HCT116 (cell line): ENCODE results near the gene SLC4A4. TPM values are rescaled to one million over a fixed set of nuclear protein-coding genes. Genes with fewer than 3 reads are reported as not detected.

Experiments used
- ATAC-seq: fragments of 200-7000 bp; cut with Tn5 transposase; 2 replicates; pipeline ENCODE4 v1.9.1; 2020; ENCODE audit warnings: mild to moderate bottlenecking, moderate library complexity
- BruUV-seq: library from RNA; stranded (reverse); fragments of 400-500 nt; replicated peaks from 2 replicates; lab custom pipeline; 2021; lab: Mats Ljungman, UMichigan
- CTCF ChIA-PET: fragments of 300-600 bp; sonication (Branson Sonifier 250); formaldehyde crosslinking; loops from one replicate; lab custom pipeline; 2021; ENCODE audit warnings: antibody characterized with exemption; lab: Charles Lee
- POLR2A ChIA-PET: fragments of 300-600, 350-600 bp; sonication (Branson Sonifier 250); formaldehyde crosslinking; loops from one replicate; lab custom pipeline; 2021; ENCODE audit warnings: antibody characterized with exemption; lab: Charles Lee
- RAD21 ChIA-PET, 2 experiments: fragments of 300-600 bp; sonication (Branson Sonifier 250); formaldehyde crosslinking; loops; one replicate each; lab custom pipeline; 2023; ENCODE audit warnings: low total read pairs in 2 of 2; ENCODE audit not compliant: uncharacterized antibody in 2 of 2, unreplicated experiment in 2 of 2, low non-redundant PET in 1 of 2; lab: Charles Lee
- DNase-seq: peaks from one replicate; pipeline ENCODE4 v3.0.0-alpha.2; 2010; ENCODE audit warnings: low read depth, low spot score
- H2AFZ ChIP-seq: fragments of 200-600 bp; shearing (Covaris generic), sonication (generic); 2 replicates; pipeline ENCODE4 v1.6.1; 2017; ENCODE audit warnings: low read depth, mixed run types, mixed read lengths, antibody characterized with exemption, low read length; ENCODE audit not compliant: poor library complexity, severe bottlenecking
- H3K27ac ChIP-seq: 2 replicates; pipeline ENCODE4 v1.5.1; 2012; ENCODE audit warnings: low read depth, low read length
- H3K27me3 ChIP-seq: fragments of 200-600 bp; sonication (generic); 2 replicates; pipeline ENCODE4 v1.6.1; 2016; ENCODE audit warnings: mixed run types, low read length, mixed read lengths; ENCODE audit not compliant: insufficient read depth
- H3K36me3 ChIP-seq, 2 experiments: fragments of 200-500 bp in 1 of 2; fragments of 200-600 bp in 1 of 2; sonication (Bioruptor generic) in 1 of 2; sonication (generic) in 1 of 2; 2 replicates each; pipeline versions ENCODE4 v1.5.1 to v1.6.1; 2014 to 2016; ENCODE audit warnings: low read length in 2 of 2, inconsistent platforms in 1 of 2, mixed read lengths in 1 of 2, mixed run types in 1 of 2; ENCODE audit not compliant: insufficient read depth in 2 of 2, control insufficient read depth in 1 of 2
- H3K4me1 ChIP-seq, 2 experiments: fragments of 200-600 bp in 1 of 2; sonication (generic) in 1 of 2; 2 replicates each; pipeline versions ENCODE4 v1.5.1 to v1.6.1; 2012 to 2017; ENCODE audit warnings: low read length in 2 of 2, inconsistent platforms in 1 of 2, mild to moderate bottlenecking in 1 of 2, mixed read lengths in 1 of 2, mixed run types in 1 of 2, moderate library complexity in 1 of 2; ENCODE audit not compliant: insufficient read depth in 2 of 2, control insufficient read depth in 1 of 2
- H3K4me2 ChIP-seq: fragments of 200-600 bp; sonication (generic); 2 replicates; pipeline ENCODE4 v1.6.1; 2017; ENCODE audit warnings: mixed run types, low read length, mixed read lengths
- H3K4me3 ChIP-seq, 2 experiments: fragments of 200-600 bp in 1 of 2; sonication (generic) in 1 of 2; replicated peaks in 1 of 2; 2 replicates each; pipeline ENCODE4 v1.5.1; 2011 to 2016; ENCODE audit warnings: low read length in 2 of 2, control low read depth in 1 of 2, low read depth in 1 of 2, mild to moderate bottlenecking in 1 of 2, mixed read lengths in 1 of 2, mixed run types in 1 of 2
- H3K79me2 ChIP-seq: fragments of 200-600 bp; sonication (generic); 2 replicates; pipeline ENCODE4 v1.6.1; 2017; ENCODE audit warnings: mild to moderate bottlenecking, mixed run types, low read length, moderate library complexity, mixed read lengths; ENCODE audit not compliant: insufficient read depth
- H3K9ac ChIP-seq: fragments of 200-600 bp; sonication (generic); 2 replicates; pipeline ENCODE4 v1.6.1; 2016; ENCODE audit warnings: low read length, mixed read lengths
- H3K9me2 ChIP-seq: fragments of 200-600 bp; sonication (generic), shearing (Covaris generic); 2 replicates; pipeline ENCODE4 v1.6.1; 2017; ENCODE audit warnings: mixed run types, mild to moderate bottlenecking, moderate library complexity; ENCODE audit not compliant: insufficient read depth
- H3K9me3 ChIP-seq, 2 experiments: fragments of 200-500 bp in 1 of 2; fragments of 200-600 bp in 1 of 2; sonication (Bioruptor generic) in 1 of 2; sonication (generic) in 1 of 2; 2 replicates each; pipeline ENCODE4 v1.6.1; 2014 to 2017; ENCODE audit warnings: low read length in 2 of 2, mixed read lengths in 2 of 2, inconsistent platforms in 1 of 2, low read depth in 1 of 2, mild to moderate bottlenecking in 1 of 2, mixed run types in 1 of 2, moderate library complexity in 1 of 2; ENCODE audit not compliant: control insufficient read depth in 1 of 2, insufficient read depth in 1 of 2
- H4K20me1 ChIP-seq: fragments of 200-600 bp; sonication (generic), shearing (Covaris generic); 2 replicates; pipeline ENCODE4 v1.6.1; 2017; ENCODE audit warnings: mixed run types, mild to moderate bottlenecking, moderate library complexity; ENCODE audit not compliant: insufficient read depth
- CTCF ChIP-seq, 3 experiments: fragments of 200-600 bp in 1 of 3; sonication (generic) in 1 of 3; IDR thresholded peaks in 2 of 3; conservative IDR thresholded peaks in 1 of 3; 2 replicates each; pipeline ENCODE4 v1.5.1; 2012 to 2017; ENCODE audit warnings: low read depth in 2 of 3, low read length in 2 of 3, antibody characterized with exemption in 1 of 3, borderline replicate concordance in 1 of 3, control low read depth in 1 of 3, mild to moderate bottlenecking in 1 of 3, mixed read lengths in 1 of 3, mixed run types in 1 of 3, moderate library complexity in 1 of 3; ENCODE audit not compliant: insufficient read depth in 1 of 3
- EGR1 ChIP-seq: IDR thresholded peaks from 2 replicates; pipeline ENCODE4 v1.6.1; 2012; ENCODE audit warnings: low read depth
- ELF1 ChIP-seq: IDR thresholded peaks from 2 replicates; pipeline ENCODE4 v1.6.1; 2012; ENCODE audit warnings: low read depth, borderline replicate concordance
- EZH2phosphoT487 ChIP-seq: fragments of 200-600 bp; IDR thresholded peaks from 2 replicates; pipeline ENCODE4 v1.6.1; 2018; ENCODE audit warnings: antibody characterized with exemption, borderline replicate concordance
- FOSL1 ChIP-seq: IDR thresholded peaks from 2 replicates; pipeline ENCODE4 v1.6.1; 2012; ENCODE audit warnings: low read depth
- JUND ChIP-seq: IDR thresholded peaks from 2 replicates; pipeline ENCODE4 v1.6.1; 2012
- POLR2A ChIP-seq: IDR thresholded peaks from 2 replicates; pipeline ENCODE4 v1.7.0; 2011; ENCODE audit warnings: borderline replicate concordance; ENCODE audit not compliant: insufficient read depth, insufficient read length; ENCODE audit errors: extremely low read depth
- POLR2AphosphoS5 ChIP-seq: IDR thresholded peaks from 2 replicates; pipeline ENCODE4 v1.6.1; 2011; ENCODE audit warnings: mild to moderate bottlenecking, low read depth, low read length, moderate library complexity
- RAD21 ChIP-seq: IDR thresholded peaks from 2 replicates; pipeline ENCODE4 v1.6.1; 2012; ENCODE audit warnings: low read depth, mild to moderate bottlenecking
- SIN3A ChIP-seq: IDR thresholded peaks from 2 replicates; pipeline ENCODE4 v1.6.1; 2012; ENCODE audit warnings: low read depth
- SP1 ChIP-seq: IDR thresholded peaks from 2 replicates; pipeline ENCODE4 v1.6.1; 2012; ENCODE audit warnings: low read depth
- SRF ChIP-seq: IDR thresholded peaks from 2 replicates; pipeline ENCODE4 v1.6.1; 2012; ENCODE audit warnings: low read depth
- TCF7L2 ChIP-seq: IDR thresholded peaks from 2 replicates; pipeline ENCODE4 v1.7.0; 2011; ENCODE audit warnings: borderline replicate concordance, inconsistent platforms; ENCODE audit not compliant: insufficient read depth, insufficient read length; ENCODE audit errors: extremely low read depth
- YY1 ChIP-seq: IDR thresholded peaks from 2 replicates; pipeline ENCODE4 v1.6.1; 2011; ENCODE audit warnings: low read length, low read depth, moderate library complexity, mild to moderate bottlenecking; ENCODE audit not compliant: insufficient replicate concordance; ENCODE audit errors: extremely low read depth
- ZBTB33 ChIP-seq: IDR thresholded peaks from 2 replicates; pipeline ENCODE4 v1.6.1; 2011; ENCODE audit warnings: mild to moderate bottlenecking, low read length, moderate library complexity; ENCODE audit not compliant: insufficient replicate concordance; ENCODE audit errors: extremely low read depth
- ZNF274 ChIP-seq: fragments of 200-500 bp; sonication (Bioruptor generic); IDR thresholded peaks from 2 replicates; pipeline ENCODE4 v1.6.1; 2014; ENCODE audit warnings: mild to moderate bottlenecking, low read depth, low read length, inconsistent platforms
- intact Hi-C: fragments of 100-400 bp; cut with micrococcal nuclease; formaldehyde crosslinking; loops from 2 replicates; pipeline ENCODE4 v1.10.0; 2022
- total RNA-seq: library from RNA; stranded (reverse); gene quantifications from one replicate; pipeline ENCODE4 v1.2.1, GENCODE V29; 2021; ENCODE audit not compliant: unreplicated experiment
- TF ChIP-seq, protein P1 (sequence below): IDR thresholded peaks from 2 replicates; pipeline ENCODE4 v1.6.1; 2012; ENCODE audit warnings: low read depth
- TF ChIP-seq, protein P2 (sequence below): IDR thresholded peaks from 2 replicates; pipeline ENCODE4 v1.6.1; 2012
- TF ChIP-seq, protein P3 (sequence below): IDR thresholded peaks from 2 replicates; pipeline ENCODE4 v1.6.1; 2012

SLC4A4 gene
- total RNA-seq, 1 experiment from 2014 or later, result 0.30 TPM

DNA sequence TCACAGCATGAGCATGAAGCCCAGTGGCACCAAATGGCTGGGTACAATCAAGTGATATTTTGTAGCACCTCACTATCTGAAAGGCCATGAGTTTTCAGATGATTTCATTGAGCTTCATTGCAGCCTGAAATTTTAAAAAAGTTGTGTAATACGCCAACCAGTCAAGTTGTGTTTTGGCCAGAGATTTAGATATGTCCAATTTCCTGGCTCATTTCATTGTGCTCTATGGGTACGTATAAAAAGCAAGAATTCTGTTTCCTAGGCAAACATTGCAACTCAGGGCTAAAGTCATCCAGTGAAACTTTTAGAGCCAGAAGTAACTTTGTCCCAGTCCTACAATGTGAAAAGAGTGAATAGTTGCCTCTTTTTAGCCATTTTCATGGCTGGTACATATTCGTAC is 232.5 kb downstream of the SLC4A4 start:
- Histone ChIP-seq H3K79me2 (no peaks in the 10 kb centered on the region), H3K4me3 (no peak overlapping the region), H3K9me2 (no peaks in the 10 kb centered on the region), H3K4me2 (no peak overlapping the region), H3K9me3 (no peaks in the 10 kb centered on the region), H3K9ac (no peak overlapping the region), H3K27ac (no peak overlapping the region), H3K4me1 (no peaks in the 10 kb centered on the region), H3K36me3 (no peaks in the 10 kb centered on the region), H4K20me1 (no peaks in the 10 kb centered on the region), H3K27me3 (no peaks in the 10 kb centered on the region), H2AFZ (no peak overlapping the region)
- CTCF ChIA-PET, result no interaction called here
- RAD21 ChIA-PET, result no interaction called here
- no peak for DNase-seq
- intact Hi-C loops, result no loop called here
- TF ChIP-seq ELF1, result no peak
- TF ChIP-seq YY1, result no peak
- no peak for TF ChIP-seq FOSL1
- TF ChIP-seq EGR1, result no peak
- no peak for TF ChIP-seq POLR2AphosphoS5
- TF ChIP-seq ZNF274, result no peak
- no peak for TF ChIP-seq SIN3A
- no peak for TF ChIP-seq SP1
- TF ChIP-seq JUND, result no peak
- no peak for TF ChIP-seq POLR2A
- no peak for TF ChIP-seq TCF7L2
- no peak for TF ChIP-seq ZBTB33
- TF ChIP-seq, protein P1, sequence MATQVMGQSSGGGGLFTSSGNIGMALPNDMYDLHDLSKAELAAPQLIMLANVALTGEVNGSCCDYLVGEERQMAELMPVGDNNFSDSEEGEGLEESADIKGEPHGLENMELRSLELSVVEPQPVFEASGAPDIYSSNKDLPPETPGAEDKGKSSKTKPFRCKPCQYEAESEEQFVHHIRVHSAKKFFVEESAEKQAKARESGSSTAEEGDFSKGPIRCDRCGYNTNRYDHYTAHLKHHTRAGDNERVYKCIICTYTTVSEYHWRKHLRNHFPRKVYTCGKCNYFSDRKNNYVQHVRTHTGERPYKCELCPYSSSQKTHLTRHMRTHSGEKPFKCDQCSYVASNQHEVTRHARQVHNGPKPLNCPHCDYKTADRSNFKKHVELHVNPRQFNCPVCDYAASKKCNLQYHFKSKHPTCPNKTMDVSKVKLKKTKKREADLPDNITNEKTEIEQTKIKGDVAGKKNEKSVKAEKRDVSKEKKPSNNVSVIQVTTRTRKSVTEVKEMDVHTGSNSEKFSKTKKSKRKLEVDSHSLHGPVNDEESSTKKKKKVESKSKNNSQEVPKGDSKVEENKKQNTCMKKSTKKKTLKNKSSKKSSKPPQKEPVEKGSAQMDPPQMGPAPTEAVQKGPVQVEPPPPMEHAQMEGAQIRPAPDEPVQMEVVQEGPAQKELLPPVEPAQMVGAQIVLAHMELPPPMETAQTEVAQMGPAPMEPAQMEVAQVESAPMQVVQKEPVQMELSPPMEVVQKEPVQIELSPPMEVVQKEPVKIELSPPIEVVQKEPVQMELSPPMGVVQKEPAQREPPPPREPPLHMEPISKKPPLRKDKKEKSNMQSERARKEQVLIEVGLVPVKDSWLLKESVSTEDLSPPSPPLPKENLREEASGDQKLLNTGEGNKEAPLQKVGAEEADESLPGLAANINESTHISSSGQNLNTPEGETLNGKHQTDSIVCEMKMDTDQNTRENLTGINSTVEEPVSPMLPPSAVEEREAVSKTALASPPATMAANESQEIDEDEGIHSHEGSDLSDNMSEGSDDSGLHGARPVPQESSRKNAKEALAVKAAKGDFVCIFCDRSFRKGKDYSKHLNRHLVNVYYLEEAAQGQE, result no peak
- TF ChIP-seq SRF, result no peak
- TF ChIP-seq, protein P2, sequence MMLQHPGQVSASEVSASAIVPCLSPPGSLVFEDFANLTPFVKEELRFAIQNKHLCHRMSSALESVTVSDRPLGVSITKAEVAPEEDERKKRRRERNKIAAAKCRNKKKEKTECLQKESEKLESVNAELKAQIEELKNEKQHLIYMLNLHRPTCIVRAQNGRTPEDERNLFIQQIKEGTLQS, result no peak
- TF ChIP-seq EZH2phosphoT487, result no peak
- no peak for TF ChIP-seq CTCF (IDR thresholded peaks at IDR 0.05 in 2 of 3, conservative IDR thresholded peaks at IDR 0.05 in 1 of 3; ENCODE audit: borderline replicate concordance in 1 of 3, insufficient read depth in 1 of 3, low read depth in 2 of 3, low read length in 2 of 3)
- no peak for TF ChIP-seq RAD21
- TF ChIP-seq, protein P3, sequence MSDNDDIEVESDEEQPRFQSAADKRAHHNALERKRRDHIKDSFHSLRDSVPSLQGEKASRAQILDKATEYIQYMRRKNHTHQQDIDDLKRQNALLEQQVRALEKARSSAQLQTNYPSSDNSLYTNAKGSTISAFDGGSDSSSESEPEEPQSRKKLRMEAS, result no peak
- POLR2A ChIA-PET, result no interaction called here
- BruUV-seq, result no TSS peak
- ATAC-seq, result no peak
